GM21528 (cell line): Measurements from ENCODE around the gene TSPAN4.

Experiments
- ATAC-seq: cut with Tn5 transposase; IDR thresholded peaks from one replicate; pipeline ENCODE4 v1.9.1; 2021; ENCODE audit warnings: mild to moderate bottlenecking, moderate library complexity; ENCODE audit not compliant: unreplicated experiment, low FRiP score

The TSPAN4 gene

DNA sequence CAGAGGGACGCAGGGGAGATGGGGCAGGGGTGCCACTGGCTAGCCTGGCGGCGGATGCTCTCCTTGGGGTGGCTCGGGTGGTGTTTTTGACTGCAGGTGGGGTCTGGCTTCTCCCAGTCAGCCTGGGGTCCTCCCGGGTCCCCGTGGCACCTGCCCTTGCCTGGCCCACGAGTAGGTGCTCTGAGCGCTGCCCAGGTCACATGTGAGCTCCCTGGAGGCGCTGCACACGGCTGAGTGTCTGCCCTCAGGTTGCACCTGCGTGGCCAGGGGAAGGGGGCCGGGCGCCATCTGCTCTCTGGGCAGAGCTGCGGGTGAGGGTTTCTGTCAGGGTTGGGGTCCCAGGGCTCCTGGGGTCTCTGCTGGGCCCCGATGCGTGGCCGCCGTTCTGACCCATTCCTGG, 5.2 kb downstream of the TSPAN4 start:
- no peak for ATAC-seq

GRCh38 chr11:848380-848931, 5.8 kb downstream of the TSPAN4 start:
- ATAC-seq, result no peak

DNA sequence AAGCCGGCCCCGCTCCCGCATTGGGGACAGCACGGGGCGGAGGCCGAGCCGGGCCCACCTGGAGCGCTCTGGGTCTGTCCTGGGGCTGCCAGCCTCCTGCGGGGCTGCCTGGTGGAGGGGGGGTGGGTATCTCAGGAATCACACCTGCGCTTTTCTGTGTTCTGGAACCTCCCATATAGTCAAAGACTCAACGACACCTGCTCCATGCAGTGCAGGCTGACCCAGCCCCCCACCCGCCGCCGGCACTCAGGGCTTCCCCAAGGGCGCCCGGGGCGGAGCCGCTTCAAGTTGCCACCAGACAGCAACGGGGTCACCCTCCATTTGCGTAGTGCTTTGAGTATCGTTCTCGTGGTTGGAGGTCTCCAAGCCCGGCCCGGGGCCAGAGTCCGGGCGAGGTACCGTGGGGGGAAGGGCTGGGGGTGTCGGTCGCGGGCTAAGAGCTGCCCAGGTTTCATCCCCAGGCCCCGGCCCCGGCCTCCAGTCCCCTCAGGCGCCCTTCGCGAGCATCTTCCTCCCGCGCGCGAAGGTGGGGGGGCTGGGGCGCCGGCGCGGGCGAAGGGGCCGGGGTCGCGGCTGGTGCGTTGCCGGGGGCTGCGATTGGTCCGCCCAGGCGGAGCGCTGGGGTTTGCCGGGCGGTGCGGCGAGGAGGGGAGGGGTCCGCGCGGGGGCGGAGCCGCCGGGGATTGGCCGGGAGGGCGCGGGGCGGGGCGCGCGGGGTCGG, 6.6 kb downstream of the TSPAN4 start:
- no peak for ATAC-seq

DNA sequence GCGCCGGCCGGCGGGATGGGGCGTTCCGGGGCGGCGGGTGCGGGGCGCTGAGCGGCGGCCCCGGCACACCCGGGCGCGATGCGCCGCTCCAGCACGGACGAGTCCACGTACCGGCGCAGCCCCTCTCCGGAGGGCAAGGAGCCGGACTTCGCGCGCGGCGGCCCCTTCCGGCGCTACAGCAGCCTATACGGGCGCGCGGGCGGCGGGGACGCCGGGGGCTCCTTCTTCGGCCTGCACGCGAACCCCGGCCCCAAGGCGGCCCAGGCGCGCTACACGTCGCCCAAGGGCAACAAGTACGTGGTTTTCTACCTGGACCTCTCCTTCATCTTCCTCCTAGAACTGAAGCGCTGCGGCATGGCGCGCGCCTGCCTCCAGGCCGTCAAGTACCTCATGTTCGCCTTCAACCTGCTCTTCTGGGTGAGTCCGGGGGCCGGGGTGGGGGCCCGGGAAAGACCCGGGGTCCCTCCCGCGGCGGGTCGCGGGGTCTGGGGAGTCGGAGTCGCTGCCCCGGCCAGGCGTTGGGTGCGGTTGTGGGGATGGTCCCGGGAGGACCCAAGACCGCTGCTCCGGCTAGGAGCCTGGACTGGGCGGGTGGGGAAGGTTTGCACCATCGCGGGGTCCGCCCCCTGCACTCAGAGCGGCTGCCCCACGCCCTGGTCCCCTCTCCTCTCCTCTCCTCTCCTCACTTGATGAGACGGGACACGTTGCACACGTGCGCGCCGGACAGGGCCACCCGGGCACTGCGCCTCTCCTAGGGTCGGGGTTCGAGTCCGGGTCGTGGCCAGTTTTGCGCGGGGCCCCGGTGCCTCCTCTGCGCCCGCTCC, 7.5 kb downstream of the TSPAN4 start:
- no peak for ATAC-seq

GRCh38 chr11:850775-851763, 8.4 kb downstream of the TSPAN4 start:
- ATAC-seq, result no peak

DNA sequence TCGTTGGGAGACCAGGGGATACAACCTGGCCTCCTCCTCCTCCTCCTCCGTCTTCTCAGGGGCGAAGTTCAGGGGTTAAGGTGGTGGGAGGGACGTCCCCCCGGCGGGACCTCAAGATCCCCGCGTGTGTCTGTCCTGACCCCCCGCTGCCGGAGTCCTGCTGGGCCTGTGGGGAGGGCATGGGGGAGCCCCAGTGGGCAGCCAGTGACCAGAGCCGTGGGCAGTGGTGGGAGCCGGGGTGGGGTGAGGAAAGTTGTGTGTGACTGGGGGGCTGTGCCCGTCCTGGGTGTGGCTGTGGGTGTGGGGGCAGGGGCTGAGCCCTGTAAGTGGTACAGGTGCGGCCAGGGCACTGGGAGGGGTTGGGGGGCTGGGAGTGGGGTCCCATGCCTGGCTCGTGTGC, 10.1 kb downstream of the TSPAN4 start:
- no peak for ATAC-seq

GRCh38 chr11:853682-854448, 11.2 kb downstream of the TSPAN4 start:
- no peak for ATAC-seq

DNA sequence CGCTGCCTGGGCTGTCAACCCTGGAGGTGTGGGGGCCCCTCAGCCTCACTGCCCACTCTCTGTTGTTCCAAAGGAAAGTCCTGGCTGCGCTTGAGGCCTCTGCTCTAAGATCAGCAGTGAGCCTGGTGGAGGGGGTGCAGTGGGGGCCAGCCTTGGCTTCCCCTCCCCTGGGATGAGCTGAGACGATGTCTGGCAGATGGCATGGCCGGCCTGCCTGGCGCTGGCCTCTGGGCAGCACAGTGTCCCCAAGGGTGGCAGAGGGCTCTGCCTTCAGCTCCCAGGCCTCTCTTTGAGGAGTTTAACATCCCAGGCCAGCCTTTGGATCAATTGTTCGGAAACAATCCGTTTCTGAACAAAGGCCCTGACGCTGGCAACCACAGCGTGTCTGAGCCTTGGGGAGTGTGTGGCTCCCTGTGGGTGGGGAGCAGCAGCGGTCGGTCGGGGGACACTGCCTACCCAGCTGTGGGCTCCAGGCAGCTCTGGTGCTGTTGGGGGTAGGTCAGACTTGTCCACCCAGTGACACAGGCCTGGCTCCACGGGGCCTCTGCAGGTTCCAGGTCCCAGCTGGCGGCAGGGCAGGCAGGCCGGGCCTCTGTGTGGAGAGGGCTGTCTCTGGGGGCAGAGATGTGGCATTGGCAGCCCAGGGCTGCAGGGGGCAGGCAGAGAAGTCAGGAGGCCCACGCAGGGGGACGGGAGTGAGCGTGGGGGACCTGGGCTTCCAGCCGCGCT, 12.1 kb downstream of the TSPAN4 start:
- no peak for ATAC-seq

DNA sequence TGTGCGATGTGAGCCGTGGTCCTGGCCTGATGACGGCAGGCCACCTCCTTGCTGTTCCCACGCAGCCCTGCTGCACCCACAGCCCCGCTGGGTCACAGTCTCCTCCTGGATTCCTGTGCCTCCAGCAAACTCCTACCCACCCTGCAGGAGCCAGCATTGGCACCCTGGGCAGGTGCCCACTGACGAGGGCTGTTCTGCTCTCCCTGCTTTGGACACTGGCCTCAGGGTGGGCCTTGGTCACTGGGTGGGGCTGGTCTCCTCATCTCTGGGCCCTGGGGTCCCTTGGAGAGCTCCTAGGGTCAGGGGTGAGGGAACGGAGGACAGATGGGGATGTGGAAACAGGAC, 12.7 kb downstream of the TSPAN4 start:
- ATAC-seq, result no peak

- ATAC-seq, result no peak
These were observed 13.1 kb downstream of the TSPAN4 start for GRCh38 chr11:855796-856195.

GRCh38 chr11:856397-856796, 13.7 kb downstream of the TSPAN4 start:
- ATAC-seq, result no peak

DNA sequence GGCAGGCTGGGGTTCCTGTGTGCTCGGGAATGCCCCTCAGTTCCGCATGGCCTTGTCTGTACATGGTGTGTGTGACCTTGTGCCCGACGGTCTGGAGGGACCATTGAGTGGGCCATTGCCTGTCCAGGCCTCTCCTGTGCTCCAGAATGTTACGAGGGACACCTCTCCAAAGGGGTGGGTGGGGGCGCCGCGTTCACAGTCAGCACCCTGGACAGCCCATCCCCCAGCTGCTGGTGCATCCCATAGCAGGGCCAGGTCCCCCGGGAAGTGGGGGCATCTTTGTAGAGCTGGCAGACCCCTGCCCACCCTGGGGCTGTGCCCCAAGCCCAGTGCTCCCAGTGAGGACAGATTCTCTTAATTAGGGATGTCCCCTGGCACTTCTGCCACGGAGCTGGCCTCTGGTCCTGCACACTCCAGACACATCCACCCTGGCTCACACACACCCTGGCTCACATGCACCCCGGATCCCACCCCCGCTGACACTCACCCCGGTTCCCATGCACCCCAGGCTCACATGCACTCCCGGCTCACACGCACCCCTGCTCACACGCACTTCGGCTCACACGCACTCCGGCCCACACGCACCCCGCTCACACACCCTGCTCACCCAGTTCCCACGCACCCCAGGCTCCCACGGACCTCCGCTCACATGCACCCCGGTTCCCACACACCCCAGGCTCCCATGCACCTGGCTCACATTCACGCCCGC, 15.6 kb downstream of the TSPAN4 start:
- ATAC-seq, result no peak

- no peak for ATAC-seq
These were observed 16.2 kb downstream of the TSPAN4 start for GRCh38 chr11:858762-859339.

DNA sequence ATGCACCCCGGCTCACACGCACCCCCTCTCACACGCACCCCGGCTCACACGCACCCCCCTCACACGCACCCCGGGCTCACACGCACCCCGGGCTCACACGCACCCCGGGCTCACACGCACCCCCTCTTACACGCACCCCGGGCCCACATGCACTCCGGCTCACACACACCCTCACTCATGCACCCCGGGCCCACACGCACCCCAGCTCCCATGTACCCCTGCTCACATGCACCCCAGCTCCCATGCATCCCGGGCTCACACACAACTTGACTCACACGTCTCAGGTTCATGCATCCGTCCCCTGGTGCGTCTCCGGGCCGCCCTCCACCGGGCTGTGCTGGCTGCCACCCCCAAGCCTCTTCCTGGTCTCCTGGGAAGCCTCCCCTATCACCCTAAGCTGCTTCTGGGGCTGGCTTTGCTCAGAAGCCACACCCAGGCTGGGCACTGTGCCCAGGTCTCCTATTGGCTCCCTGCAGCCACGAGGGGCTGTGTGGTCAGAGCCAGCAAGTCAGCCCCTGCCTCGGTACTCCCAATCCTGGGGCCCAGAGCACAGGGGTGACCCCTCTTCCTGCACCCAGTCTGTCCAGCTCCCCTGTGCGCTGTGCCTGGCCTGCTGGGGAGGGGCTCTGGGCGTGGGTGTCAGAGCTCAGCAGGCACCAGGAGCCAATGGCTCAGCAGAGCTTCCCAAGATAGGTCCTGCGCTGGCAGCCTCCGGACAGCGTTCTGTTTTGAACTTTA, 16.9 kb downstream of the TSPAN4 start:
- no peak for ATAC-seq

GRCh38 chr11:860234-861104, 17.8 kb downstream of the TSPAN4 start:
- no peak for ATAC-seq

DNA sequence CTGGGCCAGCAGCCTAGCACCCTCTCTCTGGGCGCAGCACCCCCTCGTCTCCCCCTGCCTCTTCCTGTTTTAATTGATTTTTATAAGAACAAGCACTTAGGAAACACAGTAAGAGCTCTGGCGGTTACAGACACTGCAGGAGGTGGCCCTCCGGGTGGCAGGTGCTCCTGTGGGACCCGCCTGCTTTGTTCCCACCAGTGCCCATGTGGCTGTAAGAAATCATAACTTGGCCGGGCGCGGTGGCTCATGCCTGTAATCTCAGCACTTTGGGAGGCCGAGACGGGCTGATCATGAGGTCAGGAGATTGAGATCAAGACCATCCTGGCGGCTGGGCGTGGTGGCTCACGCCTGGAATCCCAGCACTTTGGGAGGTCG, 18.4 kb downstream of the TSPAN4 start:
- ATAC-seq, result no peak
